Panc1 (cell line): ENCODE results near the gene GNAO1. TPM values are rescaled to one million over a fixed set of nuclear protein-coding genes. Genes with fewer than 3 reads are reported as not detected.

ENCODE experiments used
- ATAC-seq: fragments of 200-7000 bp; cut with Tn5 transposase; 2 replicates; pipeline ENCODE4 v1.9.1; 2020; ENCODE audit warnings: mild to moderate bottlenecking, moderate library complexity
- BruUV-seq: library from RNA; stranded (reverse); fragments of 400-500 nt; replicated peaks from 2 replicates; lab custom pipeline; 2021; lab: Mats Ljungman, UMichigan
- CTCF ChIA-PET: fragments of 300-600 bp; sonication (Branson Sonifier 250); formaldehyde crosslinking; loops from one replicate; lab custom pipeline; 2022; ENCODE audit warnings: antibody characterized with exemption; lab: Charles Lee
- POLR2A ChIA-PET: fragments of 300-600 bp; sonication (Branson Sonifier 250); formaldehyde crosslinking; loops from one replicate; lab custom pipeline; 2022; ENCODE audit warnings: antibody characterized with exemption; lab: Charles Lee
- DNase-seq: peaks from one replicate; pipeline ENCODE4 v3.0.0-alpha.2; 2010; ENCODE audit warnings: low read depth, low spot score
- H3K27ac ChIP-seq: 2 replicates; pipeline ENCODE4 v1.5.1; 2011; ENCODE audit warnings: mild to moderate bottlenecking, low read length, inconsistent platforms
- H3K27me3 ChIP-seq: fragments of 200-500 bp; sonication (Bioruptor generic); 2 replicates; pipeline ENCODE4 v1.6.0; 2014; ENCODE audit warnings: low read length, inconsistent platforms; ENCODE audit not compliant: control insufficient read depth, insufficient read depth
- H3K36me3 ChIP-seq: fragments of 200-500 bp; sonication (Bioruptor generic); 2 replicates; pipeline ENCODE4 v1.5.1; 2014; ENCODE audit warnings: inconsistent platforms, mild to moderate bottlenecking, low read length, moderate library complexity; ENCODE audit not compliant: control insufficient read depth, insufficient read depth
- H3K4me1 ChIP-seq: 2 replicates; pipeline ENCODE4 v1.5.1; 2011; ENCODE audit warnings: inconsistent platforms, mild to moderate bottlenecking, low read length, moderate library complexity; ENCODE audit not compliant: control insufficient read depth, insufficient read depth
- H3K4me3 ChIP-seq, 2 experiments: 2 replicates each; pipeline ENCODE4 v1.5.1; 2011 to 2012; ENCODE audit warnings: low read depth in 2 of 2, low read length in 2 of 2, mild to moderate bottlenecking in 2 of 2, inconsistent platforms in 1 of 2, moderate library complexity in 1 of 2
- H3K9me3 ChIP-seq: fragments of 200-500 bp; sonication (Bioruptor generic); 2 replicates; pipeline ENCODE4 v1.5.1; 2014; ENCODE audit warnings: low read depth, mild to moderate bottlenecking, inconsistent platforms, low read length, moderate library complexity; ENCODE audit not compliant: control insufficient read depth, insufficient read depth
- CTCF ChIP-seq: fragments of 450-650 bp; IDR thresholded peaks from 2 replicates; pipeline ENCODE4 v1.5.1; 2017; ENCODE audit warnings: mild to moderate bottlenecking
- POLR2AphosphoS5 ChIP-seq: IDR thresholded peaks from 2 replicates; pipeline ENCODE4 v1.6.1; 2012; ENCODE audit warnings: mild to moderate bottlenecking, low read depth, low read length, moderate library complexity
- REST ChIP-seq, 2 experiments: IDR thresholded peaks; 2 replicates each; pipeline ENCODE4 v1.6.1; 2011 to 2012; ENCODE audit warnings: low read depth in 2 of 2, control low read depth in 1 of 2, low read length in 1 of 2, mild to moderate bottlenecking in 1 of 2, moderate library complexity in 1 of 2; ENCODE audit not compliant: insufficient read depth in 1 of 2
- SIN3A ChIP-seq: IDR thresholded peaks from 2 replicates; pipeline ENCODE4 v1.6.1; 2012; ENCODE audit warnings: low read depth, mild to moderate bottlenecking, low read length, moderate library complexity, borderline replicate concordance; ENCODE audit not compliant: insufficient read depth
- TCF7L2 ChIP-seq: IDR thresholded peaks from 2 replicates; pipeline ENCODE4 v1.6.1; 2011; ENCODE audit warnings: mild to moderate bottlenecking, low read depth, low read length, inconsistent platforms
- in situ Hi-C: cut with HindIII; loops from 2 replicates; pipeline ENCODE4 v1.10.0; 2016; ENCODE audit warnings: low sequenced_read_pairs, low pct_unique_long_range_greater_than_20kb
- intact Hi-C: fragments of 100-400 bp; cut with micrococcal nuclease; formaldehyde crosslinking; loops from one replicate; pipeline ENCODE4 v1.10.0; 2022; ENCODE audit not compliant: unreplicated experiment
- total RNA-seq: library from RNA; stranded (reverse); gene quantifications from one replicate; pipeline ENCODE4 v1.2.1, GENCODE V29; 2021; ENCODE audit not compliant: unreplicated experiment

Gene GNAO1
- total RNA-seq, 1 experiment from 2014 or later: 33.4 TPM

GRCh38 chr16:56367764-56368163 is 176.5 kb downstream of the GNAO1 start:
- intact Hi-C loops (no loop called here), in situ Hi-C loops (no loop called here)
- ATAC-seq (no peak), DNase-seq (no peak)
- no peaks in the 10 kb centered on the region for H3K27me3 ChIP-seq
- H3K4me3 ChIP-seq: no peak overlapping the region
- ChIA-PET CTCF (interaction anchor here (0.6 kb wide), 1 partner anchor 730 kb away, joined by 9 read pairs; no protein-coding TSS in a partner anchor), POLR2A (no interaction called here)
- H3K9me3 ChIP-seq: no peaks in the 10 kb centered on the region
- H3K36me3 ChIP-seq: no peaks in the 10 kb centered on the region
- H3K27ac ChIP-seq: no peak overlapping the region
- no TSS peak for BruUV-seq
- TF ChIP-seq REST (IDR thresholded peaks at IDR 0.05; ENCODE audit: insufficient read depth in 1 of 2, low read depth in 2 of 2, low read length in 1 of 2) (no peak), SIN3A (no peak), CTCF (no peak), POLR2AphosphoS5 (no peak), TCF7L2 (no peak)
- H3K4me1 ChIP-seq: peaks cover 26% of the 10 kb centered on the region

- ATAC-seq: no peak
- BruUV-seq: no TSS peak
- Histone ChIP-seq H3K27ac (no peak overlapping the region), H3K4me3 (no peak overlapping the region), H3K27me3 (no peaks in the 10 kb centered on the region), H3K9me3 (no peaks in the 10 kb centered on the region), H3K36me3 (no peaks in the 10 kb centered on the region), H3K4me1 (peaks cover 34% of the 10 kb centered on the region)
- intact Hi-C loops (no loop called here), in situ Hi-C loops (no loop called here)
- ChIA-PET POLR2A (no interaction called here), CTCF (interaction anchor here (0.6 kb wide), 1 partner anchor 729 kb away, joined by 9 read pairs; no protein-coding TSS in a partner anchor)
- no peak for DNase-seq
- TF ChIP-seq SIN3A (no peak), REST (IDR thresholded peaks at IDR 0.05; ENCODE audit: insufficient read depth in 1 of 2, low read depth in 2 of 2, low read length in 1 of 2) (no peak), POLR2AphosphoS5 (no peak), CTCF (no peak), TCF7L2 (no peak)
These were observed 177.3 kb downstream of the GNAO1 start for GRCh38 chr16:56368545-56368944.
